ENCODE measurements around the gene DCDC1.

DCDC1 gene

DNA sequence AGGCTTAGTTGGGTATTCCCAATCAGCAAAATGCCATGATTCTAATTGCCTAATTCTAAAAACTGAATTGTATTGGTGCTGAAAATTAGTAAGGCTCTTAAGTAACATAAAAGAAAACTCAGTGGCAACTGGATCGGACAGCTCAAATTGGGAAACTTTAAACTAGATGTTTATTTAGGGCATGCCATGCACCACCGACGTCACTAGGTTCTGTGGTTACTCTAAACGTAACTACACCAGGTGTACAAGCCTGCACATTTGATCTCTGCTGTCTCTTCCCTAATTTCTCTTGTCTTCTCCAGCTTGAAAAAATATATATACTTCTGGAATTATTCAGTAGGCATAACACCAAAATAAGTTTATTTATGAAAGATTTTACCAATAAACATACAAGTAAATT is 378.2 kb downstream of the DCDC1 start:
- H3K27me3 ChIP-seq (ENCODE audit: insufficient read depth, low read length, poor library complexity), result no peaks in the 10 kb centered on the region
- no peak overlapping the region for H3K4ac ChIP-seq (ENCODE audit: low read depth, low read length)
- H3K79me2 ChIP-seq (ENCODE audit: control insufficient read depth, insufficient read depth, low read length), result no peaks in the 10 kb centered on the region
- no peaks in the 10 kb centered on the region for H3K36me3 ChIP-seq (ENCODE audit: control insufficient read depth, insufficient read depth, low read length)
- H3K4me1 ChIP-seq (ENCODE audit: control insufficient read depth, low read depth, low read length), result no peaks in the 10 kb centered on the region
- DNase-seq, result no peak
- H2BK5ac ChIP-seq (ENCODE audit: low read length), result no peak overlapping the region
- H2BK15ac ChIP-seq (replicated peaks; ENCODE audit: low read depth), result no peak overlapping the region
- H2BK120ac ChIP-seq (ENCODE audit: low read depth, low read length), result no peak overlapping the region
- H3K79me1 ChIP-seq (ENCODE audit: low read length), result no peaks in the 10 kb centered on the region
- H4K5ac ChIP-seq (ENCODE audit: low read length), result no peak overlapping the region
- no peak overlapping the region for H3K4me2 ChIP-seq (ENCODE audit: low read length)
- no peak overlapping the region for H3K18ac ChIP-seq (ENCODE audit: low read length)
- no peak overlapping the region for H4K8ac ChIP-seq (ENCODE audit: low read depth, low read length)
- H3K9ac ChIP-seq (ENCODE audit: low read length), result no peak overlapping the region
- WGBS (ENCODE audit: extremely low coverage, insufficient coverage, low lambda C conversion rate), result no CpG with 5 or more reads among the region's 4 CpGs
- H2AK5ac ChIP-seq (ENCODE audit: low read length), result no peak overlapping the region
- H3K27ac ChIP-seq (ENCODE audit: low read depth, low read length), result no peak overlapping the region
- no peak overlapping the region for H3K56ac ChIP-seq (ENCODE audit: low read length)
- no peak overlapping the region for H3K4me3 ChIP-seq (ENCODE audit: low read length)
- no peak overlapping the region for H3K23ac ChIP-seq (ENCODE audit: low read length)

DNA sequence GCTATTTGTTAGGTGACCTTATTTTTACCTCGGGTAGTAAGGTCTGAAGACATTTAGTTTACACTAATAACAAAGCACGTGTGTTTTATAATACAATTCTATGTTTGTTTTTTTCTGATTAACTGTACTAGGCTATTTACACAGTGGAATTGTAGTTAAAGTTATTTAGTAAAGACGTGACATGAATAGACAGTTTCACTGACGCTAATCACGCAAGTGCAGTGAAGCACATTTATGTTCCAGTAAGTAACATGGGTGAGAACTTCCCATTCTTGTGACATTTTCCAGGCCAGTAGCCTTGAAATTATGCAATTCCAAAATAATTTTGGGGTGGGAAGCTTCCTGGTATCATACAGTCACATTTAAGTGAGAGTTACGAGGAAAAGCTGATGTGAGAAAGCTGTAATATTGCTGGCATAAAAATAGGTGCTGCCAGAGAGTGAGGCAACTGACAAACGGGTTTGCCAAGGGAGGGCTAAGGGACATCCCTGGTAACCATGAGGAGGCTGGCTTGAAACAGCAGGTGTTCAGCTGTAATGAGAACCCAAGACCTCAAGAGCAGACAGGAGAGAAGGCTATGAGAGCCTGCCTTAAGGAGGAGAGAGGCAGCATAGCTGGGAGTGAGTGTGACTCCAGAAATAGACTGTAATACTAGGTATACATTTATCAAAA is 378.8 kb downstream of the DCDC1 start:
- H3K27ac ChIP-seq (ENCODE audit: low read depth, low read length), result no peak overlapping the region

DNA sequence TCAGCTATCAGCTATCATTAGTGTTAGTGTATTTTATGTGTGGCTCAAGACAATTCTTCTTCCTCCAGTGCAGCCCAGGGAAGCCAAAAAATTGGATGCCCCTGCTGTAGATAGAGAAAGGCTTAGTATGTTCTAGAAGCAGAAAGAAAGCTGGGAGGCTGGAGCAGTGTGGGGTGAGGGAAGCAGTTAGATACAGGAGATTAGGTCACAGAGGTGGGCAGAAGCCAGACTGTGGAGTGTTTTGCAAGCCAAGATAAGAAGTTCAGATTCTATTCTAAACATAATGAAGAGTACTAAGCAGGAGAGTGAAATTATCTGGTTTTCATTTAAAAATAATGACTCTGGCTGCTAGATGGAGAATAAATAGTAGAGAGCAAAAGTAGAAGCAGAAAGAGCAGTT is 381.7 kb downstream of the DCDC1 start:
- Histone ChIP-seq H4K8ac (ENCODE audit: low read depth, low read length) (no peak overlapping the region), H3K4me3 (ENCODE audit: low read length) (no peak overlapping the region), H3K27ac (ENCODE audit: low read depth, low read length) (no peak overlapping the region), H3K18ac (ENCODE audit: low read length) (no peak overlapping the region), H3K27me3 (ENCODE audit: insufficient read depth, low read length, poor library complexity) (no peaks in the 10 kb centered on the region), H3K9ac (ENCODE audit: low read length) (no peak overlapping the region), H3K56ac (ENCODE audit: low read length) (no peak overlapping the region), H3K79me1 (ENCODE audit: low read length) (no peaks in the 10 kb centered on the region), H2BK5ac (ENCODE audit: low read length) (no peak overlapping the region), H2BK120ac (ENCODE audit: low read depth, low read length) (no peak overlapping the region), H4K5ac (ENCODE audit: low read length) (no peak overlapping the region), H3K36me3 (ENCODE audit: control insufficient read depth, insufficient read depth, low read length) (no peaks in the 10 kb centered on the region), H3K4me2 (ENCODE audit: low read length) (no peak overlapping the region), H3K4me1 (ENCODE audit: control insufficient read depth, low read depth, low read length) (no peaks in the 10 kb centered on the region), H3K79me2 (ENCODE audit: control insufficient read depth, insufficient read depth, low read length) (no peaks in the 10 kb centered on the region), H3K23ac (ENCODE audit: low read length) (no peak overlapping the region), H3K4ac (ENCODE audit: low read depth, low read length) (no peak overlapping the region), H2AK5ac (ENCODE audit: low read length) (no peak overlapping the region), H2BK15ac (replicated peaks; ENCODE audit: low read depth) (no peak overlapping the region)
- peak; percentile 10 for DNase-seq

More for the DNA sequence above, 378.8 kb downstream of the DCDC1 start:
- Histone ChIP-seq H3K4me1 (ENCODE audit: control insufficient read depth, low read depth, low read length) (no peaks in the 10 kb centered on the region), H2BK5ac (ENCODE audit: low read length) (no peak overlapping the region), H3K9ac (ENCODE audit: low read length) (no peak overlapping the region), H2BK15ac (replicated peaks; ENCODE audit: low read depth) (no peak overlapping the region), H3K4me2 (ENCODE audit: low read length) (no peak overlapping the region), H3K56ac (ENCODE audit: low read length) (no peak overlapping the region), H3K27me3 (ENCODE audit: insufficient read depth, low read length, poor library complexity) (no peaks in the 10 kb centered on the region), H3K79me2 (ENCODE audit: control insufficient read depth, insufficient read depth, low read length) (no peaks in the 10 kb centered on the region), H4K5ac (ENCODE audit: low read length) (no peak overlapping the region), H3K18ac (ENCODE audit: low read length) (no peak overlapping the region), H3K79me1 (ENCODE audit: low read length) (no peaks in the 10 kb centered on the region), H3K36me3 (ENCODE audit: control insufficient read depth, insufficient read depth, low read length) (no peaks in the 10 kb centered on the region), H2AK5ac (ENCODE audit: low read length) (no peak overlapping the region), H3K23ac (ENCODE audit: low read length) (no peak overlapping the region), H3K4ac (ENCODE audit: low read depth, low read length) (no peak overlapping the region), H3K4me3 (ENCODE audit: low read length) (no peak overlapping the region), H4K8ac (ENCODE audit: low read depth, low read length) (no peak overlapping the region), H2BK120ac (ENCODE audit: low read depth, low read length) (no peak overlapping the region)
- no CpG with 5 or more reads among the region's 7 CpGs for WGBS (ENCODE audit: extremely low coverage, insufficient coverage, low lambda C conversion rate)
- no peak for DNase-seq

DNA sequence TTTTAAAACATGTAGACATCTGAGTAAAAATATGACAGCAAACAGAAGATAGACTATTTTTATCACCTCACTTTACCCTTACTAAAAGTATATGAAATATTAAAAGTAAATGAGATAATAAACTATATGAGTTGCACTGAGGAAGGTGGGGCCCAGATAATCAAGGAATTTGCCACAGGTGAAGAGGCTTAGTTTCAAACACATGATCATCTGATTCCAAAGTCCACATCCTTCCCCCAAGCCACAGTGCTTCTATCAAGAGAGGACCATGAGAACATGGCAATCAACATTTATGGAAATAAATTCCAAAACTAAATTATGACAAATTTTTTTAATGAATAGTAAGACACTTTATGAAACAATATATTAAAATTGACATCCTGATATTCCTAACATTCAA is 384.0 kb downstream of the DCDC1 start:
- no peak overlapping the region for H4K5ac ChIP-seq (ENCODE audit: low read length)
- no peak overlapping the region for H3K27ac ChIP-seq (ENCODE audit: low read depth, low read length)
- no peak overlapping the region for H2BK15ac ChIP-seq (replicated peaks; ENCODE audit: low read depth)
- no peak overlapping the region for H3K4me3 ChIP-seq (ENCODE audit: low read length)
- no peaks in the 10 kb centered on the region for H3K36me3 ChIP-seq (ENCODE audit: control insufficient read depth, insufficient read depth, low read length)
- DNase-seq, result no peak
- H2AK5ac ChIP-seq (ENCODE audit: low read length), result no peak overlapping the region
- H2BK120ac ChIP-seq (ENCODE audit: low read depth, low read length), result no peak overlapping the region
- no peak overlapping the region for H3K23ac ChIP-seq (ENCODE audit: low read length)
- H3K18ac ChIP-seq (ENCODE audit: low read length), result no peak overlapping the region
- H3K56ac ChIP-seq (ENCODE audit: low read length), result no peak overlapping the region
- H3K4ac ChIP-seq (ENCODE audit: low read depth, low read length), result no peak overlapping the region
- no peaks in the 10 kb centered on the region for H3K4me1 ChIP-seq (ENCODE audit: control insufficient read depth, low read depth, low read length)
- H4K8ac ChIP-seq (ENCODE audit: low read depth, low read length), result no peak overlapping the region
- H3K79me1 ChIP-seq (ENCODE audit: low read length), result no peaks in the 10 kb centered on the region
- H3K79me2 ChIP-seq (ENCODE audit: control insufficient read depth, insufficient read depth, low read length), result no peaks in the 10 kb centered on the region
- H3K9ac ChIP-seq (ENCODE audit: low read length), result no peak overlapping the region
- no peak overlapping the region for H2BK5ac ChIP-seq (ENCODE audit: low read length)
- no peak overlapping the region for H3K4me2 ChIP-seq (ENCODE audit: low read length)
- no peaks in the 10 kb centered on the region for H3K27me3 ChIP-seq (ENCODE audit: insufficient read depth, low read length, poor library complexity)

DNA sequence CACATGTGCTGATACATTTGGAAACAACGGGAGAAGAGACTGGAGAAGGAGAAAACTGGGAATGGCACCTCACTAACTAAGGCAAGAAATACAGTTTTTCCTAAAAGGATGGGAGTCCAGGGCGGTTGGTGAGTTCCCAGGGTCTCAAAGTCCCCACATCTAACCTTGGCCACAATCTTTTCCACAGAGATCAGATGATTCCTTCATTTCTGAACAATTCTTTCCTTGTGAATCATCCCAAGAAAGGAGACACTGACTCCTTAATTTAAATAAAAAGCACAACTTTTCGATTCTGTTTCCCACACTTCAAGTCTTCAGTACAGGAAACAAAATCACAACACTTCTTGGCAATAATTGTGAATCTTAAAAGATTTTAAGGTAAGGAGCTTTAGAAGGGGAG is 384.7 kb downstream of the DCDC1 start:
- DNase-seq, result no peak
- H3K23ac ChIP-seq (ENCODE audit: low read length), result no peak overlapping the region
- no peaks in the 10 kb centered on the region for H3K79me2 ChIP-seq (ENCODE audit: control insufficient read depth, insufficient read depth, low read length)
- H3K27me3 ChIP-seq (ENCODE audit: insufficient read depth, low read length, poor library complexity), result no peaks in the 10 kb centered on the region
- no peak overlapping the region for H4K8ac ChIP-seq (ENCODE audit: low read depth, low read length)
- no peak overlapping the region for H3K4me3 ChIP-seq (ENCODE audit: low read length)
- no peaks in the 10 kb centered on the region for H3K79me1 ChIP-seq (ENCODE audit: low read length)
- H3K9ac ChIP-seq (ENCODE audit: low read length), result no peak overlapping the region
- H4K5ac ChIP-seq (ENCODE audit: low read length), result no peak overlapping the region
- no CpG with 5 or more reads among the region's 3 CpGs for WGBS (ENCODE audit: extremely low coverage, insufficient coverage, low lambda C conversion rate)
- H3K56ac ChIP-seq (ENCODE audit: low read length), result no peak overlapping the region
- no peaks in the 10 kb centered on the region for H3K36me3 ChIP-seq (ENCODE audit: control insufficient read depth, insufficient read depth, low read length)
- H3K4me2 ChIP-seq (ENCODE audit: low read length), result no peak overlapping the region
- H3K4me1 ChIP-seq (ENCODE audit: control insufficient read depth, low read depth, low read length), result no peaks in the 10 kb centered on the region
- no peak overlapping the region for H2AK5ac ChIP-seq (ENCODE audit: low read length)
- no peak overlapping the region for H3K27ac ChIP-seq (ENCODE audit: low read depth, low read length)
- H3K4ac ChIP-seq (ENCODE audit: low read depth, low read length), result no peak overlapping the region
- no peak overlapping the region for H3K18ac ChIP-seq (ENCODE audit: low read length)
- H2BK120ac ChIP-seq (ENCODE audit: low read depth, low read length), result no peak overlapping the region
- H2BK15ac ChIP-seq (replicated peaks; ENCODE audit: low read depth), result no peak overlapping the region
- H2BK5ac ChIP-seq (ENCODE audit: low read length), result no peak overlapping the region

DNA sequence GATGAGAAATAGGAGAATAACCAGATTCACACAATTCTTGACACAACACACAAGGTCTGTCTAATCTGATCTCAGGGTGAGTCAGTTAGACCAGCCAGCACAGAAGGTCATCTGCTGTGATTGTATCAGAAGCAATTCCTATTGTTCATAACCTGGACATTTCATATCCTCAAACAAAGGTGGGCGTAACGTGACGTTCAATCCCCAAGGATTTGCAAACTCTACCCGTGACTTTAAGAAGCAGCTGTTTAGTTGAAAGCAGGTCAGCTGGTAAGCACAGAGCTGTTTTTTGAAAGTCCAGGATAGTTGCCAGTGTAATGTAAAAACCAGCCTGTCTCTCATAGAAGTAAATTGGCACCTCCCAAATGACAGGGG is 385.1 kb downstream of the DCDC1 start:
- H3K79me2 ChIP-seq (ENCODE audit: control insufficient read depth, insufficient read depth, low read length), result no peaks in the 10 kb centered on the region
- no peak overlapping the region for H2BK120ac ChIP-seq (ENCODE audit: low read depth, low read length)
- H3K9ac ChIP-seq (ENCODE audit: low read length), result no peak overlapping the region
- no peak overlapping the region for H4K8ac ChIP-seq (ENCODE audit: low read depth, low read length)
- H3K4me1 ChIP-seq (ENCODE audit: control insufficient read depth, low read depth, low read length), result no peaks in the 10 kb centered on the region
- H4K5ac ChIP-seq (ENCODE audit: low read length), result no peak overlapping the region
- no peak overlapping the region for H3K23ac ChIP-seq (ENCODE audit: low read length)
- H3K18ac ChIP-seq (ENCODE audit: low read length), result no peak overlapping the region
- H3K36me3 ChIP-seq (ENCODE audit: control insufficient read depth, insufficient read depth, low read length), result no peaks in the 10 kb centered on the region
- no peak overlapping the region for H3K4me3 ChIP-seq (ENCODE audit: low read length)
- no peak for DNase-seq
- no peaks in the 10 kb centered on the region for H3K27me3 ChIP-seq (ENCODE audit: insufficient read depth, low read length, poor library complexity)
- no peak overlapping the region for H3K4me2 ChIP-seq (ENCODE audit: low read length)
- H3K4ac ChIP-seq (ENCODE audit: low read depth, low read length), result no peak overlapping the region
- H3K79me1 ChIP-seq (ENCODE audit: low read length), result no peaks in the 10 kb centered on the region
- no peak overlapping the region for H2BK15ac ChIP-seq (replicated peaks; ENCODE audit: low read depth)
- no peak overlapping the region for H3K27ac ChIP-seq (ENCODE audit: low read depth, low read length)
- WGBS (ENCODE audit: extremely low coverage, insufficient coverage, low lambda C conversion rate), result no CpG with 5 or more reads among the region's 4 CpGs
- no peak overlapping the region for H2BK5ac ChIP-seq (ENCODE audit: low read length)
- H2AK5ac ChIP-seq (ENCODE audit: low read length), result no peak overlapping the region
- no peak overlapping the region for H3K56ac ChIP-seq (ENCODE audit: low read length)
